Fibroblast of skin of back (primary cell): ENCODE measurements around the gene C17orf67.

Experiments
- DNase-seq: peaks from one replicate; pipeline ENCODE4 v3.0.0-alpha.2; 2013

C17orf67 gene

GRCh38 chr17:56807723-56808122 is 26.0 kb downstream of the C17orf67 start:
- DNase-seq: no peak

- no peak for DNase-seq
These were observed 26.8 kb downstream of the C17orf67 start for GRCh38 chr17:56806949-56807348.

GRCh38 chr17:56804454-56804853 is 29.3 kb downstream of the C17orf67 start:
- no peak for DNase-seq

- no peak for DNase-seq
These were observed 30.6 kb downstream of the C17orf67 start for GRCh38 chr17:56803071-56803470.

- DNase-seq: no peak
These were observed 32.1 kb downstream of the C17orf67 start for GRCh38 chr17:56801459-56802178.

GRCh38 chr17:56798916-56799315 is 34.8 kb downstream of the C17orf67 start:
- DNase-seq: no peak

- no peak for DNase-seq
These were observed 37.2 kb downstream of the C17orf67 start for GRCh38 chr17:56796536-56796935.

GRCh38 chr17:56795221-56795865 is 38.4 kb downstream of the C17orf67 start:
- DNase-seq: no peak

- DNase-seq: no peak
These were observed 39.8 kb downstream of the C17orf67 start for GRCh38 chr17:56793957-56794356.

- no peak for DNase-seq
These were observed 40.2 kb downstream of the C17orf67 start for GRCh38 chr17:56793531-56793930.

GRCh38 chr17:56792267-56792666 is 41.5 kb downstream of the C17orf67 start:
- no peak for DNase-seq

GRCh38 chr17:56786989-56787482 is 46.7 kb downstream of the C17orf67 start:
- peak; percentile 71 for DNase-seq

- no peak for DNase-seq
These were observed 47.6 kb downstream of the C17orf67 start for GRCh38 chr17:56785997-56786680.

GRCh38 chr17:56785405-56785804 is 48.3 kb downstream of the C17orf67 start:
- no peak for DNase-seq

- DNase-seq: no peak
These were observed 51.4 kb downstream of the C17orf67 start for GRCh38 chr17:56782338-56782737.

- no peak for DNase-seq
These were observed 51.8 kb downstream of the C17orf67 start for GRCh38 chr17:56781906-56782305.

GRCh38 chr17:56779898-56780777 is 53.6 kb downstream of the C17orf67 start:
- peak; percentile 58 for DNase-seq

GRCh38 chr17:56779322-56779721 is 54.4 kb downstream of the C17orf67 start:
- DNase-seq: no peak

- no peak for DNase-seq
These were observed 54.8 kb downstream of the C17orf67 start for GRCh38 chr17:56778898-56779297.

GRCh38 chr17:56777859-56778258 is 55.9 kb downstream of the C17orf67 start:
- DNase-seq: peak; percentile 27

GRCh38 chr17:56774650-56775049 is 59.1 kb downstream of the C17orf67 start:
- DNase-seq: no peak

GRCh38 chr17:56773124-56773523 is 60.6 kb downstream of the C17orf67 start:
- DNase-seq: no peak

GRCh38 chr17:56772442-56772841 is 61.3 kb downstream of the C17orf67 start:
- no peak for DNase-seq
